HG03571 (cell line): ENCODE data around the gene WNT11.
A peak's percentile ranks its signal among the peaks of the same experiment; 100 is the strongest.

Source experiments
- ATAC-seq: cut with Tn5 transposase; IDR thresholded peaks from one replicate; pipeline ENCODE4 v1.9.1; 2021; ENCODE audit not compliant: unreplicated experiment

Gene WNT11

DNA sequence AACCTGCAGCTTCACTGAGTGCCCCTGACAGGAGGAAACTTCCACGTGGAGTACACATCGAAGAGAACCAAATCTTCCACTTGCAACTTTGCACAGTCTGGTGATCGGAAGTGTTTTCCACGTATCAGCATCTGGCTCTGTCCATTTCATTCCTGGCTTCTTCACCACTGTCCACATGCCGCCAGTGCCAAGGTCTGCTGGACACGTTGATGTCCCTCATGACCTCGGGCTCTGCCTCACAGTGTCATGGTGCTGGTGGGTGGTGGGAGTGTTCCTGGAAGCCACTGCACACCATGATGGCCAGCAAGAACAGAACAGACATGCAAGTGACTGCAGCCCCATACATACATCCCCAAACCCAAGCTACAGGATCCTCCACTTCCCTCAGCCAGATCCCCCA lies 48.4 kb downstream of the WNT11 start:
- no peak for ATAC-seq

DNA sequence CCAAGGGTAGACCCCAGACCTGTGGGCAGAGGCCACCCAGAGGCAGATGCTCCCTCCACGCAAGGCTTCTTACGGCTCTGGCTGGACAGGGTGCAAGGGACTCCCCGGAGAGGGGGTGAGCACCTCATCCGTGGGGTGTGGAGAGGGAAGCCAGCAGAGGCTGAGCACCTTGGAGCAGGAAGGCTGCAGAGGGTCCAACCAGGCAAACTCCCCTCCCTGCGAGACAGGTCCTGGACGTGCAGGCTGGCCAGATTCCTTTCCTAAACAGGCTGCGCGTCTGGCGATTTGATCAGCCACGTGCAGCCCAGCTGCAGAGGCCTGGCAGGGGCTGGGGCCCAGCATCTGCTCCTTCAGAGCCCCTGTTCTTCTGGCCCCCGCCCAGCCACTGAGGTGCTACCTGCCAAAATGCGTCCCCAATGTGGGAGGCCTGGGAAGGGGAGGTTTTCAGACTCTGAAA lies 49.3 kb downstream of the WNT11 start:
- ATAC-seq: no peak

DNA sequence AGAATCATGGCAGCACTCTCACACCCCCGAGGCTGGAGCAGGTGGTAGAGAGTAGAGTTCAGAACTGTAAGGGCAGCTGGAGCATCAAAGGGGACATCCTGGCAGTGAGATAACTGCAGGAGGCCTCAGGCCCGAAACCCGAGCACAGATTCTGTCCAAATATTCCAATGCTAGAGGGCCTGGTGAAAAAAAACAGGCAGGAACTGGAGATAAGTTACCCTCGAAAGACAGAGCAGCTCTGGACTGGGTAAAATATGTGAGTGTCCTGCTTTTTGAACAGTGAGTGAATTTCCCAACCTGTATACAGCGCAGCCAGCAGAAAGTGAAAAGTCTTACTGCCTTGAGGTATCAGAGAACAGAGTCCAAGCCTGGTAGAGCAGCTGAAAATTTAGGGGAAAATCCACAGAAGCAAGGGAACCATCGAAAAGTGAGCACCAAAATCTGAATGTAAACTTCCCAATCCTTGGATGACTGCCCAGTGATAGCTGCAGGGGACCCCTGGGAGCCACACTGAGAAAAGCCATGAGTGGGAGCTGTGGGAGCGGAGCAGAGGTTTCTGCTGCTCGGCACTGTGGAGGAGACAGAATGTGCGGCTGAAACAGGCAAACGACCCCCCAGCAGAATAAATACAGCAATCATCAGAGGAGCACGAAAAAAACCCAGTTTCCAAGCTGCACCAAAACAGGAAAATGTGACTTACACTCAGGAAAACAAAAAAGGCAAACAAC lies 50.6 kb downstream of the WNT11 start:
- ATAC-seq: no peak

DNA sequence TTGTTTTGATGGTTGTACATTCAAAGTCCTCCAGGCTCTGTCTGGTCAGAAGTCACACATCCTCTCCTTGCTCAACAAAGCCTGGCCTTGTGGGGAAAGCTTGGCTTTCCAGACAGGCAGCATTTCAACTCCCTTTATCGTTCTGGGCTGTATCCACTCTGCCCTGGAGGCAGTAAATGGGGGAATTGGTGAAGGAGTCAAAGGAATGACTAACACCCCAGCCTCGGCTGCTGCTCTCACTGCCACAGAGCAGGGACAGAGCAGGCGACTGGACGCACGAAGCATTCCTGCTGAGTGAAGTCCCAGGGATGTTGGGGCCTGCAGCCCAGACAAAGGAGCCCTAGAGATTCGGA lies 52.8 kb downstream of the WNT11 start:
- ATAC-seq: no peak

DNA sequence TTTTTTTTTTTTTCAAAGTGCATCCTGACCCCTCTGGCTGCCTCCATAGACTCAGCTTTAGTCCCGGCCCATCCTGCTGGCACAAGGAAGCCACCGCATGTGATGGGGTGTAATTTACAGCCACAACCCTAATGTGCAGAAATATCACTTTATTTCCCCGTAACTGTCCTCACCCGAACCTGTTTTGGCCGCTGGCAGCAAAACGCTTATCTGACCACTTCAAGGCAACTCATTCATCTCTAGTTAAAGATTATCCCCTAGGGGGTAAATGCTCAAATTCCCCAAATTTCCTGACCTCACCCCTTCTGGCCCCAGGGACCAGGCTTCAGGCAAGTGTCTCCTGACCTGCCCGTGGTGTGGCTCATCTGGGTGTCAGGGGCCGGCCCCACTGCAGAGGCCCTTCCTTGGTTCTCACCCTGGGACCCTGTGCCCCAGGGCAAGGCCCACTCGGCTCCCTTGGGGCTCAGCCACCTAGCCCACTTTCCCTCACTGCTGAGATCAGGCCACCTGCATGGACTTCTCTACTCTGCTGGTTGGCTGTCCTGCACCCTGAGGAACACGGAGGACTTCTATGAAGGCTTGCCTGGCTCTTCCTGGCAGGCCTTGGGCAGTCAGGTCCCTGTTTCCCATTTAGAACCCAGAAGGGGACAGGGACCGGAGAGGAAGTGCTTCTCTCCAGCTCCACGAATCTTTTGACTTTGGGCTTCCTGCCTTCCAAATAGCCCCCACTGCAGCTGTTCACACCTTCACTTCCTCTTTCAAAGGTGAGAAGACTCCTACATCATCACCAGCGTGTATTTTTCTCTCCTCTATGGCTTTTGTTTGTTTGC lies 53.3 kb downstream of the WNT11 start:
- ATAC-seq: no peak

DNA sequence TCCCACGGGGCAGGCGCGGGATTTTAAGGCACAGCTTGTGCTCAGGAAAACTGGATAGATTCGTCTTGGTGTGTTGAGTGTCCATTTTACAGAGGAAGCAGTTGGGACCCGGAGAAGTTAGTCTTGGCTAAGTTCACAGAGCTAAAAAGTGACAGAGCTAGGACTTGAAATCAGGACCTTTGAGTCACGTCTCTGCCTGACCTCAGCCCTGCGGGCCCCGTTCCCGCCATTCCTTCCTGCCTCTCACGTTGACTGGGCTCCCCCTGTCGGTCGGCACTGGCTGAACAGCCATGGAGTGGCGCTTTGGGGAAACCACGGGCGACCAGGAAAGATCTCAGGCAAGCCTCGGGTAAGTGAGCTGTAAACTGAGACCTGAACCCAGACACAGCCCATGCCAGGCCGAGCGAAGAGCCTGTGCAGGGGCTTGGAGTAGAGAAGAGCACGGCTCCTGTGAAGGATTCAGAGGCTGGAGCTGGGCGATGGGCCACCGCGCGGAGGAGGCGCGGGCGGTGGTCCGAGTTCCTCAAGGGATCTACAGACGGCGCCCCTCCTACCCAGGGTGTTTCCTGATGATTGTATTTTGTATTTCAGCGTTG lies 54.1 kb downstream of the WNT11 start:
- ATAC-seq: peak; percentile 57

DNA sequence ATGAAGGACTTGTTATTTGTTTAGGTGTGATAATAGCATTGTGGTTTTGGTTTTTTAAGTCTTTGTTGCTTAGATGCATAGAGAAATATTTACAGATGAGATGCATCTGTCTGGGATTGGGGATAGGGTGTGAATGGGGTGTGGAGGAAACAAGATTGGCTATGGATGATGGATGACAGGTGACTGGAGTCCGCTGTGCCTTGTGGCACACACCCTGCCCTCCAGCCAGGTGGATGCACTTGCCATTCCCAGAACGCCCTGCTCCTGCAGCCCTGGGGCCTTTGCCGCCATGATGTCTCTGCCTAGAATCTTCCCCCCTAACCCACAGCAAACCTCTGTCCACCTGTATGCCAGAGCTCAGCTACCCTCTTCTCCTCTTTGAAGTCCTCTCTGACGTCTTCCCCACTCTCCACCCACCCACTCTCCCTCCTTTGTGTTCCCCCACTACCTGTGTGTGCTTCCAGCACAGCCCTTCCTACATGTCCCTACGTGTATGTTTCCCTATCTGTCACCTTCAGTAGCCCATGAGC lies 54.7 kb downstream of the WNT11 start:
- ATAC-seq: no peak

DNA sequence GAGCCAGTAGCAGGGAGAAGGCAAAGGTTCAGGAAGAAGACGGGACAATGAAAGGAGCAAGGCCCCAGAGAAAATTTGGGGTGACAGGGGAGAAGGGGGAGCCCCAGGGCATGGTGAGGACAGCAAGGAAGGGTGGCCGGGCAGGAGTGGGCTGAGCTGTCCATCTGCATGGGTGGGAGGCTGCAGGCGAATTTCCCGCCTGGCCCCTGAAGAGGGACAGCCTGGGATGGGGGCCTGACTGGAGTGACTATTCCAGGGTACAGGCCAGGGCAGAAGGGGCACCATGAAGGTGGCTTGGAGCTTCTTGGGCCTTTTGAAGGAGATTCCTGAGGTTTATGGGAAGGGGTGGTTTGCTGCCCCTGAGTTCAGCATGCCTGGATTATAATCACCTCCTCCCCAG lies 56.2 kb downstream of the WNT11 start:
- ATAC-seq: no peak

DNA sequence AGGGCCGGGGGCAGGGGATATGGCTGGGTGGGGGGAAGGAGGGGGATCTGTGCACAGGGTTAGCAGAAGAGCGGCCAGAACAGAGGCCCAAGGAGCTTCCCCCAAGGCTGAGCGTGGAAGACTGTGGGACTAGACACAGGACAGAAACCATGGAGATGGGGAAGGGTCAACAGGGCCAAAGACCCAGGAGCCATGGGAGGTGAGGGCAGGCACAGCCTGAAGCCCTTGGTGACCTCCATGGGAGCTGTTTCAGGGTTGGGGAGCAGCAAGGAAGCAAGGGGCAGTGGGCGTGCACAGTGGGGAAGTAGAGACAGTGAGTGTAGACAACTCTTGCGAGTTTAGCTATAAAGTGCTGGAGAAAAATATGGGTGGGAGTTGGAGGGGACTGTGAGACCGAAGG lies 56.6 kb downstream of the WNT11 start:
- ATAC-seq: no peak

DNA sequence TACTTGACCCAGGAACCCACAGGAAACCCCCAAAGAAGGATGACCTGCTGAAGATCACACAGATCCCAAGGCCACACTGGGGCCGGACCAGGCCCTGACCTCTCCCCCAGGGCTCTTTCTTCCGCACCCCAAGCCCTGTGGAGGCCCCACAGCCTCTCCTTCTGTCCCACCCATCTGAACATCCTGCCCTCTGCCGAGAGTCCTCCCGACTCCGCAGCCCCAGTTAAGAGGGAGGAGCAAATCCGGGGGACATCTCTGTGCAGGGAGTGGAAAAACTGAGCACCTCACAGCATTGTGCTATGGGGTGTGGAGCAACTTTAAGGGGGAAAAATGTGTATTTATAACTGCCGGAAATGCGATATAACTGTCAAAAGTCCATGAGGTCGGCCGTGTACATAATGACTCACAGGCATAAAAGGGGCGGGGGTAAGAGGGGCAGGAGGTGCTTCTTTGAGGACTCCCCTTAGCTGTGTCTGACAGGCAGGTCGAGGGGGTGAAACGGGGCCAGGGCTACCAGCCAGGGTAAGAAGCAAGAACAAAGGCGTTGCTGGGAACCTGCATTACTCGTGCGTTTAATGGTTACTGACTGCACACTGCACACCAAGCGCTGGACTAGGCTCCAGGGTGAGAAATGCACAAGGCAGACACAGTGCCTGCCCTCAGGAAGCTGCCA lies 57.2 kb downstream of the WNT11 start:
- no peak for ATAC-seq

DNA sequence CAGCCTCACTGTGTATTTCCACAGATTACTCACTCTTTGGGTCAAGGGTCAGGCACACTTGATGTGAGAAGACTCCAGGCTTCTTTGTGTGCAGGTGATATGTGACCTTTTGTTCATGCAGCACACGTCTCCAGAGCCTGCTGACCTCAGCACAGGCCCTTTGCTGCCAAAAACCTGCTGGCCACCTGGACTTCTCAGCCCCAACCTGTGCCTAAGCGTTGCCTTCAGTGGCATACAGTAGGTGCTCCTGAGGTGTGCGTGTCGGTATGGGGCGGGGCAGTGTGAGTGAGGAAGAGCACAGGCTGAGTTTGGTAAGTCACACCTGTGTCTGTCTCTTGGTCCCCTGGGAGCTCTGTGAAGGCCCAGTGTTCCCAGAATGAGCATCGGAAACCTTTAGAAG lies 58.1 kb downstream of the WNT11 start:
- ATAC-seq: no peak

DNA sequence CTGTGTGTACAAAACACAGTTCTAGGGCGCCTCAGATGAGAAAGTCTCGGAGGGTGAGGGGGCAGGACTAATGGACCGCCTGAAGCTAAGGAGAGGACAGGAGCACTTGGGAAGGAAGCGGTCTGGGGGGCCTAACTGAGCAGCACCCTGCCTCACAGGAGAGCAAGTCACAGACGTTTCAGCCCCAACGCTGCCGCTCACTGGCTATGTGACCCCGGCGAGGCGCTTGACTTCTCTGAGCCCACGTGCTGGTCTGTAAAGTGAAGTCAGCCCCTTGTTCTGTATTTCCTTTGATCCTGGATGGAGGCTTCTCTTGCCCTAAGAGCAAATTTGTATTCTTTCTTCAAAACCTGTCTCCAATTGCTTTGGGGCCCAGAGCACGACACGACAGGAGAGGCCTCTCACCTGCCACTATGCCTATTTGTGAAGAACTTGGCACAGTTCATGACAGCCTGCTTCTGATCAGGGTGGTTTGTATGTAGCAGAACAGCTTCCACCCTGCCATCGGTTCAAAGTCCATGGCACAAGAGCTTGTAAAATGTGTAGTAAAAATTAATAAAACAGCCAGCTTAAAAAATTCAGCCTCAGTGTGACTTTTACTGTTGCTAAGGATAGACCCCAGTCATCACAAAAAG lies 59.1 kb downstream of the WNT11 start:
- ATAC-seq: no peak

DNA sequence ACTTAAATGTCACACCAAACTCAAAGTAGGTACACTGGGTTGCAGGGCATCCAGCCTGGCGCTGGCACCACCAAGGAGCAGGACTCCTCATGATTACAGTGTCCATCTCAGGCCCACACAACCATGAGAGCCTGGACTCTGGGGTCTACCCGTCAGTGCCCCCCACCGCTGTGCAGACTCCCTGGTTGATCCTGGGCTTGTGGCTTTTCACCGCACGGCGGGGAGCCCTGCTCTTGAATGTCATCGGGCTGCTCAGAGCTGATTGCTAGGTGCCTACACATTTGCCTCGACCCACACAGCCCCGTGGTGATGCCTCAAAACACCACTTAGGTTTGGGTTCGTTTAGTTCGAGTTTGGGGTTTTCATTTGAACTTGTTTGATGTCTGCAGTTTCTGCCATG lies 63.0 kb downstream of the WNT11 start:
- ATAC-seq: no peak

DNA sequence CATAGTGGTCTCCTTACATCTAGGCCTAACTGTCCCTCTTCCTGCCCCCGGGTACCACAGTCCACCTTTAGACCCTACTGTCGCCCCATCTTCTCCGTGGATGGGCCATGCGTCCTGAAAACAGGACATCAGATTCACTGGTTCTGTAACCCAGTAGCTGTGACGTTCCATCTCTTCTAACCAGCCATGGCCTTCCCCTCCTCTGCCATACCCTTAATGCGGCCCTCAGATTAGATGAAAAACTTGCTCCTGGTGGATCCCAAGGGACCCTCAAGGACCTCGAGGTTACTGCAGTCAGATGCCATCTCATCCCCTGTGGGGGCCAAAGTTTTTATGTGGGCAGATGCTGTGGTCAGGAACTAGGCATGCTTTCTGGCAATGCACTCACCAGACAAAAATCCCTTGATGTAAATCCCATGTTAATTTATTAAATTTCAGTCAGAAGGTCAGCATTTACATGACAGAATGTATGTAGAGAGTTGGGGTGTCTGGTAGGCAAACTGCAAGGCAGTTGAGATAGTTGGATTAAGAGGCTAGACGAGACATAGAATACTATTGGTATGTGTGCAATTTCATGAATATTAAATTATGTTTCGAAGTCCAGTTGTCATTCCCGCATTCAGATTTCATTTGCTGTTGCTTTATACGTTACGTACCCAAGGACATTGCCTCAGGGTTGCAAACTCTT lies 64.3 kb downstream of the WNT11 start:
- no peak for ATAC-seq

DNA sequence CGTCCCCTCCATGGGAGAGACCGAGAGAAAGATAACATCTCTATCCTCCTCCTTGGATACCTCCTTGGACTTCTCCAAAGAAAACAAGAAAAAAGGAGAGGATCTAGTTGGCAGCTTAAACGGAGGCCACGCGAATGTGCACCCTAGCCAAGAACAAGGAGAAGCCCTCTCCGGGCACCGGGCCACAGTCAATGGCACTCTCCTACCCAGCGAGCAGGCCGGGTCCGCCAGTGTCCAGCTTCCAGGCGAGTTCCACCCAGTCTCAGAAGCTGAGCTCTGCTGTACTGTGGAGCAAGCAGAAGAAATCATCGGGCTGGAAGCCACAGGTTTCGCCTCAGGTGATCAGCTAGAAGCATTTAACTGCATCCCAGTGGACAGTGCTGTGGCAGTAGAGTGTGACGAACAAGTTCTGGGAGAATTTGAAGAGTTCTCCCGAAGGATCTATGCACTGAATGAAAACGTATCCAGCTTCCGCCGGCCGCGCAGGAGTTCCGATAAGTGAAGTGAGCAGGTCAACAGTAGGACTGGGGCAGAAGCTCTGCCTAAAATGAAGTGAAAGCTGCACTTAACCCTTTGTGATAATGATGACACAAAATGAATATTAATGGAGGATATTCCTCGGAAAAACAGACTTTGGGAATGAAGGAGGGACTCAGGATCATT lies 65.3 kb downstream of the WNT11 start:
- ATAC-seq: no peak

DNA sequence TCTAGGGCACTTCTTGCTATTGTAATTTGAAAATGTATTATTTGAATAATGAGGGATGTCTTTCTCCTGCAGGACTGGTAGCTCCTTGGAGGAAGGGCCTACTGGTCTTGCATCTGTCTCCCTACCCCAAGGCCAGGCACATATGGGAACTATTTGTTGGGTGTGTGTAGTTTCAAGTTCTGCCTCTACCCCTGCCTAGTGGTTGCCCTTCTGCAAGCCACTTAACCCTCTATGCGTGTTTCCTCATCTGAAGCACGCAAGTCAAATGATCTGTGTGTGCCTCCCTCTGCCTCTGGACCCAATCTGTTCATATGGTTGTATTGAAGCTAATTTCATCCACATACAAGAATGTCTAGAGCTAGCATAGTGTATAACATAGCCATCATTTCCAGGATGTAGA lies 67.0 kb downstream of the WNT11 start:
- no peak for ATAC-seq
